ENCODE measurements around the gene SPTA1.
"Not testable (repeated sequence)": the region's sequence is repeated elsewhere in the genome, so short reads cannot be mapped to it uniquely, and the experiment has no call there.

Gene SPTA1

DNA sequence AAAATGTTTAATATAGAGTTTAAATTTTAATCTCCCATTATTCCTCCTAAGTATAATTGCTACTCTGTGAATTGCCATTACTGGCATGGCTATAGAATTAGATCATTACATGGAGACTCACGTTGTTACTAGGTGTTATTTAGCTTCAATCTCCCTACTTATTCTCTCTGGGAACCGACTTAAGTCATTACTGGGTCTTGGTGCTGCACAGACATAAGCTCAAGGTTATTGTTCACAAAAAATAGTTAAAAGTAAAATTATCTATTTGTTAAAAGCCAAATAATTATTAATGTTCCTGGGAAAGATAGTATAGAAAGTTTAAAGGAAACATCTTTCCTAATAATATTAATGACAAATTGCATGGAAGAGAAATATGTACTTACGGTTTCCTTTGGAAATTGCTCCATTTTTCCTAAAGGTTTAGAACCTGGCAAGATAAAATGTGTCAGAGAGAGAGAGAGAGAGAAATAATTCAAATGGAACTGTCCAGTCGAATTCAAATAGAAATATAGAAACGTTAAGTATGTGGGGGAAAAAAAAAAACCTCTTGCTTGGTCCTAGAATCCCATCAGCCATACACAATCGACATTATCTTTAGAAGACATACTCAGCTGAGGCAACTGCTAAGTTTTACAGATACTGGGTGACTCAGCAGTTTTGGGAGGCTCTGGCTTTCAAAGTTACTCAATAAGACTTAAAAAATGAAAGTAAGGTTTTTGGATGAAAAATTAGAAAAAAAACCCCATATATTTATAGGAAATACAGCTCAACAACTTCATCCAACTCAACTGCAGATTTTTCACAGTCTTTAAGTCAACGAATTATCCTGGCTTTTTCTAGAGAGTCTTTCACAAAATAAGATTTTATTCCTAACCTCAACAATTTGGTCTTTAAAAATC, at the start of gene SPTA1:
SPTA1 (minus strand) TSS at position 605 of the 899 bp plus-strand sequence; CDS start at position 407, 198 bp downstream.
- peak; percentile 14 for DNase-seq

DNA sequence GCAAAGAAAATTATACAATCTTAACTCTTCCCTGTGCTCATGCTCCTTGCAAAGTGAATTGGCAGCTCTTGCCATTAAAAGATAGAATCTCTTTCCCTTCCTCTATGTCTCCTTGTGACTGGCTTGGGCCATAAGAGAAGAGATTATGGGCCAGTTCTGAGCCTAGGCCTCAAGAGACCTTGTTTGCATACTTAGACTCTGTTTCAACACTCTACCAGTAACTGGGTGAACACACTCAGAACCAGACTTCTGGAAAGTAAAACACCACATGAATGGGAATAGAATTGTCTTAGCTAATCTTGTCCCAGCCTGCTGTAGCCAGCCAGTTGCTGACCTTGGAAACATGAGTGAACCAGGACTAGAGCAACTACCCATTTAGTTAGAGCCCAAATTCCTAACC, 49.3 kb upstream of the SPTA1 start:
- no peak for DNase-seq

DNA sequence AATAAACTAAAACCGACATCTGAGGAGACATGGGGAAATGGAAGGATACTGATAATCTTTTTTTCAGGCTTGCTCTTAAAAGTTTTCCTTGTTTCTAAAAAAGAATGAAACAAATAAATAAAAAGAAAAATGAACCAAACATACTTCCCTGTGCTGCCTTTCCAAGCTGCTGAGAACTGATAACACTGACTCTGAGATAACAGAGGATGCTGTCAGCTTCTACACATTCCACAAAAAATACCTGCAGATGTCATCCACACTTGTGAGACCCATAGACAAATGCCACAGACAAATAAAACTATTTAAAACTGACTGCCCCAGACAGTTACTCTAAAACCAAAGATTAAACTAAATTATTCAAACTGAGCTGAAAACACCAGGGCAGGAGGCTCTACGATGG, 46.0 kb upstream of the SPTA1 start:
- no peak for DNase-seq

DNA sequence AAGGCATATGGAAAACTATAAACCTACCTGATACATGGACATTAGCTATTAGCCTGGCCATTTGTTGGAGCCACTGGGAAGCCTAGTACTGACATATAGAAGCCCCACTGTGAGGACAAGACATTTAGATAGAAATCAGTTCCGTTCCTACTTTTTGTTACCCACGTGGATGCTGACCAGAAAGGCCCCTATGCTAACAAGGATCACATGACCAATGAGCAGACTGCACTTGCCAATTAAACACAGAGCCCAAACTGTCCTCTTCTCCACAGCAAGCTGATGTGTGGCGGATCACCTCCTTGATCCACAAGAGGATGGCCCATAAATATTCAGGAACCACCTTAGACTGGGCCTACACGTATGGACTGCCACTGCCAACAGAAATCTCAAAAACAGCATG, 45.2 kb upstream of the SPTA1 start:
- no peak for DNase-seq

DNA sequence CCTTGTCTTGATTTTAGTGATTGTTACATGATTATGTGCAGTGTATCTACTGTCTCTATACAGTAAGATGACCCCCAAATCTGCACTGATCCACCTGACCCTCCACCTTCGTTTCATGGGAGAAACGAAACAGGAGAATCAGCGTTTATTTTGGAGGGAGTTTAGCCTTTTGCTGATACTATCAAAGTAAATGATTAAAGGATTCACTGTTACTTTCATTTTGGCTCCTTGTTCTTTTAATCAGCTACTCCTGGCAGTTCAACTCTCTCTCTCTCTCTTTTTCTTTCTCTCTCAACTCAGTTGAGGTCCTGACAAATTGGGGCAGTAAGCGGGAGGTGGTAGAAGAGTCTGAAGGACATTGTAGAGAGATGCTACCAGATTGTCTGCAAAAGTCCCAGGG, 43.9 kb upstream of the SPTA1 start:
- DNase-seq = no peak

DNA sequence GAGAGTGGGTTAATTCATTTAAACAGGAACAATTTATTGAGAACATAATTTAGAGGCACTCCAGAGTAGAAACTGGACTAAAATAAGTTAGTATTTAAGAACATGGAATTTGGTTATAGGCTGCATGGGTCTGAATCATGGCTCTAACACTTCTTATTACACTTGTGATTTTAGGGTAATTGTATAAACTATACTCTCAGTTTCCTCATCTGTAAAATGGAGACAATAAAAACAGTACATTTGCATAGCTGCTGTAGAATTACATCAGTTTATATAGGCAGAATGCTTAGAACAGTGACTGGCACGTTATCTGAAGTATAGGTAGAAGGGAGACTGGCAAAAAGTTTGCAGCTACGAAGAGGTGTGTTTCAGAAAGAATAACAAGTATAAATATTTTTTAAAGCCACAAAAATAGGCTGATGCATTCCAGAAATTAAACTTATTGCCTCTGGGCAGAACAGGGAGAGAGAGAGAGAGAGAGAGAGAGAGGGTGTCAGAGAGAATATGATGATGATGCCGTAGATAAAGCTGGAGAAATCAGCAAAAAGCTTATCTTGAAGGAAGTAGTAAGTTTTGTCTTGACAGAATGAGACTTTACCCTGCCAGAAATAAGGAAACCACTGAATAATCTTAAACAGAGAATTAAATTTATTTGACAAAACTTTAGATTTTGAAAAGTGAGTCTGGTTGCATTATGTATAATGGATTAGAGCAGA, 42.2 kb upstream of the SPTA1 start:
- no peak for DNase-seq

DNA sequence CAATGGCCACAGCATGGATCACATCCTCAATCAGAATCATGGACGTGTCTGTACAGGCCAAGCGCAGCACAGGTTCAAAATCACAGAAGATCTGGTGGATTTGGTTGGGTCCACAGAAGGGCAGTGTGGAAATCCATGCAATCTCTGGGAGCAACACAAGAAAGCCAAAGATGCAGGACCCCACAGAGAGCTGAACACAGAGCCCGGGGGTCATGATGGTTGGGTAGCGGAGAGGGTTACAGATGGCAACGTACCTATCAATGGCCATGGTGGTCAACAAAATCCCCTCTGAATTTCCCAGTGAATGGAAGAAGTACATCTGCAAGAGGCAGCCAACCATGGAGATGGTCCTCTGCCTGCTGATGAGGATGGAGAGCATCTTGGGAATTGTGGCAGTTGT, 37.9 kb upstream of the SPTA1 start:
- DNase-seq = no peak

DNA sequence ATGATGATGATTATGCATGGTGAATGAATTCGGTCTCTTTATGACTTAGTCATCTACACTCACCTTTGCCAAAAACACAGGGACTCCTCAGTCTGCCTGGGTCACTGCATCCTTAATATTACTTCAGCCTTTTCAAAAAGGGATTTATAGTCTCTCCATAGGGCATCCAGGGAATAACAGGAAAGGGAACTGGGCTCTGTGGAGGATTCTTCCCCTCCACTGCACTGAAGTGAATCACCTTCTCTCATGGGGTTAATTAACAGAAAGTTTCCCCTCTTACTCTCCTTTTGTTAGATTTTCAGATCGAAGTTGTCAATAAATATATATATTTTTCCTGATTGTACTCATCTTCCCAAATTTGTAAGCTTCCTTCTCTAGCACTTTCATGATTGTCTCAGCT, 34.1 kb upstream of the SPTA1 start, which contains the start of gene OR6K3:
OR6K3 (minus strand) TSS at position 101 of the 400 bp plus-strand sequence. CDS start 2,605 bp downstream, outside the sequence.
- no peak for DNase-seq

DNA sequence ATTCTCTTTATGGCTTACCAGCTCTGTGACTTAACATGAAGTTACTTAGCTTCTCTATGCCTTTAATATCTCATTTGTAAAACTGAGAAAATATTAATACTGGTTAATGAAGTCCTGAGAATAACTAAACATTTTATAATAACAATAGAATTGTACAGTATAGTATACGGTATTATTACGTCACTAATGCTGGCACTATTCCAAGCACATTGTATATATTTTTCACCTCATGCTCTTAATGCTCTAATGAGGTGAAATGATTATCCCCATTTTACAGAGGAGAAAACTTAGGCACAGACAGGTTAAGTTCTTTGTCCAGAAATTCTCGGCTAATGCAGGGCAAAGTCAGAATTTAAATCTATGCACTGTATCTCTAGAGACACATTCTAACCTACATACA, 33.1 kb upstream of the SPTA1 start:
- DNase-seq = no peak

DNA sequence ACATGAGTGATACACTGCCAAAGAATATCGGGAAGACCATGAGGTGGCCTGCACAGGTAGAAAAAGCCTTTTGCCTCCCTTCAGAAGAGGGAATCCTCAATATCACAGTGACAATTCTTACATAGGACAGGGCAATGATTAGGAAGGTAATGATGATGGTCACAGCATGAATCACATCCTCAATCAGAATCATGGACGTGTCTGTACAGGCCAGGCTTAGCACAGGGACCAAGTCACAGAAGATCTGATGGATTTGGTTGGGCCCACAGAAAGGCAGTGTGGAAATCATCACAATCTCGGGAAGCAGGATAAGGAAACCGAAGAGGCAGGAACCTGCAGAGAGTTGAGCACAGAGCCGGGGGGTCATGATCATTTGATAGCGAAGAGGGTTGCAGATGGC, 30.8 kb upstream of the SPTA1 start:
- no peak for DNase-seq

DNA sequence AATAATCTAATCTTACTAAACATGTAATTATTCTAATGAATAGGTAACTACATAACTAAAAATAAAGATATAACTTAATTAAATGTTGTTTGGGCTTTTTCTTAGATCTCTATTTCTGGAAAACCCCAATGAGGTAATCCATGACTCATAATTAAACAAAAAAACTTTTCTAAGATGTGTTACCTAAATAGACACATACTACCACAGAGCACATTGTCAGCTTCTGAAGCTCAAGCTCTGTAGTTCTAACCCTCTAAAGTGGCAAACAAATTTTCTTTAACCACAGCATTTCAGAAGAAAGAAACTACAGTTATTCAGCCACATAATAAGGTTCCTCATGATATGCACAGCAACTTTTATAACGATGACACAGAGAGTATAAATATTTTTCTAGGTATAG, 29.8 kb upstream of the SPTA1 start:
- peak; percentile 59 for DNase-seq

DNA sequence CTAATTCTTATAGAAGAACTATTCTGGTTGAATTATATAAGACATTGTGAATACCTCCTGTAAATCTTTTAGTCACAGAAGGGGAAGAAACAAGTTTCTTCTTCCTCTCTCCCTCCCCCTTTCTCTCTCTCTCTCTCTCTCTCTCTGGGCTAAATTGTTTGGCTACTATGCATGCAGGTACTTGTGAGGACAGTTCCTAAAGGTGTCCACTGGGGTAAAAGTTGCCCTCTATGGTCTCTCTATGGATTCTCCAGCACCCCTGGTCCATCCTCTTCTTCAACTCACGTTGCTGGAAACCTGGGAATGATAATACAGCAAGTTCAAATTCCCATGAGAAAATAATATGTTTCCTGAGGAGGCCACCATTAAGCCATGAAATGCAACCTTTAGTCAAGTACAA, 28.2 kb upstream of the SPTA1 start:
- DNase-seq = no peak

DNA sequence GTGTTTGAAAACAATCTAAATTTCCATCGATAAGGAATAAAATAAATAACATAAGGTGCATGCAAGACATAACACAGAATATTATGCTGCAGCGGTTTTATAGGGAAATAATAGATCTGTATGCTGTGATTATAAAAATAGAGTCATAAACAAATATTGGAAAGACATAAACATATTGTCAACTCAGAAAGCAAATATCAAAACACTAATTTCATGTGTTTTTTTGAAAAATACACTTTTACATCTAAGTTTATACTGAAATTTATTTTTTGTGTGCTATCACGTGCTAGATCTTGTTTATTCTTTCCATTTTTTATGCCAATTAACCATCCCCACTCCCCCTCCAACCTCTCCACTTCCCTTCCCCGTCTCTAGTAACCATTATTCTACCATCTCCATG, 24.6 kb upstream of the SPTA1 start:
- DNase-seq = no peak

DNA sequence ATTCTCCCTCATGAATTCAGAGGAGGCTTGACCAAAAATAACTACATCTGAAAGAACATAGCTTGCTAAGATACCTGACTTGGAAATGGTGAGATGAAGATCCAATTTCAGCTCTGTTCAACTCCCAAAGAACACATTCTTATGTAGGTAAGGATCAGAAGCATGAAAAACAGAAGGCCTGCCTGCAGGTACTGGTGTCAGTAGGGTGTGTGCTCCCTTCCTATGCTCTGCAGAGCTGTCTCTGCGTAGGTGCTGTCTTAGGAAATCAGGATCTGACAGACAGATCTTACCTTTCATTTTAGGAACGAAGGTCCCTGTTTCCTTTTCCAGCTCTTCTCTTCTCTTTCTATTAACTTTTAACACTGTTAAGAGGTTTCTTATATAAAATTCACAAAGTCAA, 19.6 kb upstream of the SPTA1 start:
- no peak for DNase-seq

DNA sequence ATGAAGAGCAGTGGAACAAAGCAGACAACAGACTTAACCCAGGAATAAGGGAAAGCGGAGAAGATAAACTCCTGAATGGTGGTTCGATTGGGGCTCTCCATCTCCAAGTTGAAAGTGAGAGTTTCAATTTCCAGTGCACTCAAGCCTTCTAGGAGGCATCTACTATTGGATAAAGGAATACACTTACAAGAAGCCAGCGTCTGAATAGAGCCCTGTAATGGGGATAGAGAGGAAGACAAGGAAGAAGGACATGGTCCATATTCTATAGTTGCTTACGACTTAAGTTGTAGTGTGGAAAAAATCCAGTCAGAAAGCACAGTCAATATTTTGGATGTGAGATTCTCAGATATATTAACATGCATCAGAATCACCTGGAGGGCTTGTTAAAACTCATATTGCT, 14.0 kb upstream of the SPTA1 start, which contains the start of gene OR6K2:
OR6K2 (minus strand) TSS at position 101 of the 400 bp plus-strand sequence; CDS start at position 101, 0 bp downstream.
- no peak for DNase-seq

DNA sequence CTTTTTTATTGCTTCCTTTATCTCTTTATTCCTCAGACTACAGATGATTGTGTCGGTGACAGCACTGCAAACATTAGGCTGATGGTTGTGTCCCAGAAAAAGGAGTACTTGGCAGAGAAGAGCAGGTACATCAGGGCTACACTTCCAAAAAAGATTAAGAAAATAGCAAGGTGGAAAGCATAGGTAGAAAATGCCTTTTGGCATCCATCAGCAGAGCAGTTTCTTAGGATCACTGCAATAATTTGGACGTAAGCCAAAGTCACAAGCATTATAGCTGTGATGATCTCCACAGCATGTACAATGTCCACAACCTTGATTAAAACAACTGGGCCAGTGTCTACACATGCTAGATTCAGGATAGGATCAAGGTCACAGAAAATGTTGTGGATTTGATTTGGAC, 8.1 kb upstream of the SPTA1 start:
- DNase-seq = no peak

DNA sequence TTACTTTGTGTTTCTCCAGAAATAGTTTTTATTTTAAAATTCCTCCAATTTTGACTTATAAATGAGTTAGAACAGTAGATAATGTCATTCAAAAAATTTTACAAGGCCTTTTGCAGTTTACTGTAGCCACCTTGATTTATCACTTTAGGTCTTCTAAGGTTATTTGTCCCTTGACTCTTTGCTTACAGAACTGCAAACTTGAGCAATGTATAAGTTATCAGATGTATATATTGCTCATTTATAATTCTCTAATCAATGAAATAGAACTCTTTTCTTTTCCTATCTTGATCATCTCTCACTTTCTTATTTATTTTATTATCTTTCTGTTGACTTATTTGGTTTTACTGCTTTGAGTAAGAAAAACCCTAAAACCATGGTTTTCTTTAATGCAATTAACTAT, 5.8 kb upstream of the SPTA1 start:
- DNase-seq = no peak

DNA sequence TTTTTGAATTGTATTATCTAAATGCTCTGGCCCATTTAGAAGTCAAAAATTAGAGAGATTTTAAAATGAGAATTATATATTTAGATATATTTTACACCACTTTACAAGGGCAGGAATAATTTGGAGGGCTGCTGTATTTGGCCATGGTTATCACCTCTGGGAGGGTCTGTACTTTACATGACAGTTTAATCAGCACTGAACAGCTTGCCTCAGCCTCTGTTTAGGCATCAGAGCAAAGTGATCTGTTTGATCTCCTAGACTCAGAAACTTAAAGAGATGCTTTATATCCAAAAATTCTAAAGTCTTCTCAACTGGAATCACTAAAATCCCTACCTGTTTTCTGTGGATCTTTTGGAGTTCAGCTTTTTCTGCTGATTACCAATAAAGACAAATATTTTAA, 5.4 kb upstream of the SPTA1 start:
- no peak for DNase-seq

DNA sequence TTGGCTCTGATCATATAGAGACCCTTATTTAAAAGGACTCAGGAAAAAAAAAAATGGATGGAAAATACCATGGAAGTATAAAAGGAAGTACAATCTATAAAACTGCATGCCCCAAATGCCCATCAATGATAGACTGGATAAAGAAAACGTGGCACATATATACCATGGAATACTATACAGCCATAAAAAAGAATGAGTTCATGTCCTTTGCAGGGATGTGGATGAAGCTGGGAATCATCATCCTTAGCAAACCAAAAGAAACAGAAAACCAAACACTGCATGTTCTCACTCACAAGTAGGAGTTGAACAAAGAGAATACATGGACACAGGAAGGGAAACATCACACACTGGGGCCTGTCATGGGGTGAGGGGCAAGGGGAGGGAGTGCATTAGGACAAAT, 4.6 kb upstream of the SPTA1 start:
- DNase-seq = not testable (repeated sequence)

DNA sequence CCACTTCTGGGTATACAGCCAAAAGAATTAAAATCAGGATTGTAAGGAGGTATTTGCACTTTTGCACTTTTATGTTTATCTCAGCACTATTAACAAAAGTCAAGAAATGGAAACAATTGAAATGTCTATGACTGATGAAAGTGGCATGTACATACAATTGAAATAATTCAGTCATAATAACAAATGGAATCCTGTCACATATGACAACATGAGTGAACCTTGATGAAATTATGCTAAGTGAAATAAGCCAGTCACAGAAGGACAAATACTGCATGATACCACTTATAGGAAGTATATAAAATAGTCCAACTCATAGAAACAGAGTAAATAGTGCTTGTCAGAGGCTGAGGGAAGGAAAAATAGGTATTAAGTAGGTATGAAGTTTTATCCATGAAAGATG, 3.4 kb upstream of the SPTA1 start:
- DNase-seq = no peak

DNA sequence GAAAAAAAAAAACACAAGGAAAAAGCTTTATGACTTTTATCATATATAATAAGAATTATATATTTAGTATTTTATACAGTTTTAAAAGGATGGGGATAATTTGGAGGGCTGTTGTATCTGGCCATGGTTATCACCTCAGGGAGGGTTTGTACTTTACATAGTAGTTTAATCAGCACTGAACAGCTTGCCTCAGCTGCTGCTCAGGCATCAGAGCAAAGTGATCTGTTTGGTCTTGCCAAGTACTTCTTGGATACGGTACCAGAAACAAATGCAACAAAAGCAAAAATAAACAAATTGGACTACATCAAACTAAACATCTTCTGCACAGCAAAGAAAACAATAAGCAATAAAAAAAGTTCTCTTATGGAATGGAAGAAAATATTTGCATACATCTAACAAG, 2.6 kb upstream of the SPTA1 start:
- DNase-seq = no peak

DNA sequence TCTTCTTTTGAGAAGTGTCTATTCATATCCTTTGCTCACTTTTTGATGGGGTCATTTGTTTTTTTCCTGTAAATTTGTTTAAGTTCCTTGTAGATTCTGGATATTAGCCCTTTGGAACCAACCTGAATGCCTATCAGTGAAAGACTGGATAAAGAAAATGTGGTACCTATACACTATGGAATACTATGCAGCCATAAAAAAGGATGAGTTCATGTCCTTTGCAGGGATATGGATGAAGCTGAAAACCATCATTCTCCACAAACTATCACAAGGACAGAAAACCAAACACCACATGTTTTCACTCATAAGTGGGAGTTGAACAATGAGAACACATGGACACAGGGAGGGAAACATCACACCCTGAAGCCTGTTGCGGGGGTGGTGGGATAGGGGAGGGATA, 1.8 kb upstream of the SPTA1 start:
- DNase-seq = not testable (repeated sequence)

DNA sequence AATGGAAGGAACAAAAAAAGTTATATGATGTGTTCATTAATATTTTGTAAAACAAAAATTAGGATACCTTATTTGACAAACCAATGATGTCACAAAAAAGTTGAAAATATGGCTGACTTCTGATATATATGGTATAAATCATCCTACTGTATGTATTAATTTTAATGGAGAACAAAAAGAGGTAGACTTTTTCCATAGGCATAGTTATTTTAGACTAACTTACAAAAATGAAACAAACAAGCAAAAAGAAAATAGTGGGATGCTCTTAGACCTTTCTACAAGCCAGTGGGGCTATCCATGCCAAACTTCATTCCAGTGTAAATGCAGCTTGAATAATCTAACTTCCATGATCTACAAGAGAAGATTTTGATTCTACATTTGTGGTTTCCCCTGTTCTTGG, 522 bp upstream of the SPTA1 start:
- no peak for DNase-seq

DNA sequence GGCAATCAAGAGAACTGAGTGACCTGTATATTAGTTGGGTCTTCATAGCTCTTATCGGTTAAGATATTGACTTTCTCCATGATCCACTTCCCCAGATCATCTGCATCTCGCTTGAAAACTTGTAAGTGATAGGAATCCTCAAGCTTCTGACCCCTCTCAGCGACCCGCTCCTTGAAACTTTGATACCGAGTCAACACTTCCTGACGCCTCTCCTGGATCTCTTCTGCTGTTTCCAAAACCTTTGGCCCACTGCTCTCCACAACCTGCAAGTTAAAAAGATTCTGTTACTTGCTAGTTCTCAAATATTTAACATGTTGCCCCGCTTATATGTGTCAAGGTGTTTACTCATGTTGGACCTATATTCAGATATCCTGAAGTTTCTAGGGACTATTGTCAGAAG, 1.4 kb downstream of the SPTA1 start:
- DNase-seq = no peak
